ENCODE results near the gene RASGRP4.
"Not testable (repeated sequence)": the region's sequence is repeated elsewhere in the genome, so short reads cannot be mapped to it uniquely, and the experiment has no call there.

The RASGRP4 gene, protein sequence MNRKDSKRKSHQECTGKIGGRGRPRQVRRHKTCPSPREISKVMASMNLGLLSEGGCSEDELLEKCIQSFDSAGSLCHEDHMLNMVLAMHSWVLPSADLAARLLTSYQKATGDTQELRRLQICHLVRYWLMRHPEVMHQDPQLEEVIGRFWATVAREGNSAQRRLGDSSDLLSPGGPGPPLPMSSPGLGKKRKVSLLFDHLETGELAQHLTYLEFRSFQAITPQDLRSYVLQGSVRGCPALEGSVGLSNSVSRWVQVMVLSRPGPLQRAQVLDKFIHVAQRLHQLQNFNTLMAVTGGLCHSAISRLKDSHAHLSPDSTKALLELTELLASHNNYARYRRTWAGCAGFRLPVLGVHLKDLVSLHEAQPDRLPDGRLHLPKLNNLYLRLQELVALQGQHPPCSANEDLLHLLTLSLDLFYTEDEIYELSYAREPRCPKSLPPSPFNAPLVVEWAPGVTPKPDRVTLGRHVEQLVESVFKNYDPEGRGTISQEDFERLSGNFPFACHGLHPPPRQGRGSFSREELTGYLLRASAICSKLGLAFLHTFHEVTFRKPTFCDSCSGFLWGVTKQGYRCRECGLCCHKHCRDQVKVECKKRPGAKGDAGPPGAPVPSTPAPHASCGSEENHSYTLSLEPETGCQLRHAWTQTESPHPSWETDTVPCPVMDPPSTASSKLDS

DNA sequence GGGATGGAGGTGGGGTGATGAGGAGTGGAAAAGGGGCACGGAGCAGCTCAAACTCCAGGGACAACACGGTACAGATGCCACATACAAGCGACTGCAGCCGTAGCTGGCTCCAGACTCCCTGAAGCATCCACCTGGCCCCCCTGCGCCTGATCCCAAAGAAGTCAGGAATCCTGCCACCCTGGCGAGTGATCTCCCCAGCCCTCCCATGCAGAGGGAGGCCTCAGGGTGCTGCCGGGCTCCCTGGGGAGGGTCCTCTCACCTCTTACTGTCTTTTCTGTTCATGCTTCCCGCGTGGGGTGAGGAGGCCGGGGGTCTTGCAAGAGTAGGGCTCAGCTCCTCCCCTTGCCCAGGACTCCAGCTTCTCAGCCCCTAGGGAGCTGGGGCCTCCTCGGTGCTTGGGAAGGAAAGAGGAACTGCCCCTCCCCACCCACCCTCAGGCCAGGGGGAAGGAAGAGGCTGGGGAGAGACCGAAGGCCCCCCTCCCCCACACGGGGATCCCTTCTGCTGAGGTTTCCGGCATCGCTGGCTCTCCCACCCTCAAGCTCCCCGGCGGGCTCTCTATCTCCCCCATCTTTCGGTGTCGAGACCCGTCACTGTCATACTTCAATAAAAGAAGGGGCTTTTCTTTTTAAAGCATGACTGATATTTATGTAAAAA, at the start of gene RASGRP4:
TSS of gene RASGRP4 (minus strand) at position 410 of the 657 bp plus-strand sequence. CDS start at position 282, 128 bp downstream.
- DNase-seq (ENCODE audit: low read depth, low spot score) = no peak

DNA sequence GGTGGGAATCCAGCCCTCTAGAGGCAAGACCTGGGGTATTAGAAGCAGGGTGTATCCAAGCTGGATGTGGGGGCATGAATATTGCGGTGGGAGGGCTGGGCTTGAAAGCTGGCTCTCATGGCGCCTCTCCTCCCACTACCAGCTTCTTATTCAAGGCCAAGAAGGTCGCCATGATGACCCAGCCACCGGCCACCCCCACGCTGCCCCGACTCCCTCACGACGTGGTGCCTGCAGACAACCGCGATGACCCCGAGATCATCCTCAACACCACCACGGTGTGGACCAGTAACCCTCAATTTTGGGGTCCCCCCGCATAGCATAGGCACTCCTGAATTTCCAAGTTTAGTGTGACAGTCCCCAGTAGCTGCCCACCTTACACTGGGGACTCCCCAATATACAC, 49.2 kb upstream of the RASGRP4 start:
- no peak for DNase-seq (ENCODE audit: low read depth, low spot score)

DNA sequence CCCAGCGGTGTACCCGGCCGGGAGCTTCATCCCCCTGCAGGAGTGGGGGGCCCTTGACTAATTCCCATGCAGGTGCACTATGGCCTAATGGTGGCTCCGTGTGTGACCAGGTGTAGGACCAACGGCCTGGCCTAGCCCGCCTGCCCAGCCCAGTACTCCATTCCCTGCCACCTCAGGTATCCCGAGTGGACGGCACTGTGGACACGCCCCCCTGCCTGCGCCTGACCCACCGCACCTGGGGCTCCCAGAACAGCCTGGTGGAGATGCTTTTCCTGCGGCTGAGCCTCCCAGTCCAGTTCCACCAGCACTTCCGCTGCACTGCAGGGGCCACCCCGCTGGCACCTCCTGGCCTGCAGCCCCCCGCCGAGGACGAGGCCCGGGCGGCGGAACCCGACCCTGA, 47.2 kb upstream of the RASGRP4 start:
- no peak for DNase-seq (ENCODE audit: low read depth, low spot score)

DNA sequence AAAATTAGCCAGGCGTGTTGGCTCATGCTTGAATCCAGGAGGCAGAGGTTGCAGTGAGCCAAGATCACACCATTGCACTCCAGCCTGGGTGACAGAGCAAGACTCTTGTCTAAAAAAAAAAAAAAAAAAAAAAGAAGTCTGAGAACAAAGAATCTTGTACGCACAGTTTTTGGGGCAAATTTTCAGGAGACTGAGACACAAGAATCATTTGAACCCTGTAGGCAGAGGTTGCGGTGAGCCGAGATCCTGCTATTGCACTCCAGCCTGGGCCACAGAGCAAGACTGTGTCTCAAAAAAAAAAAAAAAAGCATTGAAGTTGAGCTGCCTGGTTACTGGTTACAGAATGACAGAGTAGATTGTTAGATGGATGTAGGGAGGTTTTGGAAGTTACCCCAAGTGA, 46.7 kb upstream of the RASGRP4 start:
- not testable (repeated sequence) for DNase-seq (ENCODE audit: low read depth, low spot score)

DNA sequence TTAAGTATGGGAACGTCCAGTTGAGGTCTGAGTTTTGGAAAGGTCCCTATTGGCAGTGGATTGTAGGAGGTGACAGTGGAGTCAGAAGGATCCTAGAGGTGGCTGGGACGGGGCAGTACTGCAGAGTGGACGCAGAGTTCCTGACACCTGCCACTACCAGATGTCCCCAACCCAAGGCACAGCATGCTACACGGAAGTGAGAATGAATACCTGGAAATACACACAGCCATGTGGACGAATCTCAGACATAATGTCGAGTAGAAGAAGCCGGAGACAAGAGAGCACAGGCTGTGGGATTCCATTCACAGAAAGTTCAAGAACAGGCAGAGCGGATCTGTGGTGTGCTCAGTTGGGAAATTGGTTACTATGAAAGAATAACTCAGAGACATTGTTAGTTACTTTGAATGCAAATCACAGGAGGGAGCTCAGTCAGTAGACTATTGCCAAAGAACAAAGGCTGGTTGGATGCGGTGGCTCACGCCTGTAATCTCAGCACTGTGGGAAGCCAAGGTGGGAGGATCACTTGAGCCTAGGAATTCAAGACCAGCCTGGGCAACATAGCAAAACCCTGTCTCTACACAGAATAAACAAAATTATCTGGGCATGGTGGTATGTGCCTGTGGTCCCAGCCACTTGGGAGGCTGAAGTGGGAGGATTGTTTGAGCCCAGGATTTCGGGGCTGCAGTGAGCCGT, 44.9 kb upstream of the RASGRP4 start:
- no peak for DNase-seq (ENCODE audit: low read depth, low spot score)

DNA sequence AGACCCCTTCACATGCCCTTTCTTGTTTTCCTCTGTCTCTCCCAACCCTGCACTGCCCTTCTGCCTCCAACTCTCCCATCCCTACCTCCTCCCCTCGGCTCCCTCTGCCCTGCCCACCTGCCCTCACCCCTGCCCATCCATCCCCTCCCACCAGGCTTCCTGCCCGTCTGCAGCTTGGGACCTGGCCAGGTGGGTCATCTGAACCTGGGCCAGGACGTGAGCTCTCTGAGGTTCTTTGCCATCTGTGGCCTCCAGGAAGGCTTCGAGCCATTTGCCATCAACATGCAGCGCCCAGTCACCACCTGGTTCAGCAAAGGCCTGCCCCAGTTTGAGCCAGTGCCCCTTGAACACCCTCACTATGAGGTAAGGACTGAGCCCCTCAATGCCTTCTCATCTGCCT, 43.1 kb upstream of the RASGRP4 start:
- no peak for DNase-seq (ENCODE audit: low read depth, low spot score)

DNA sequence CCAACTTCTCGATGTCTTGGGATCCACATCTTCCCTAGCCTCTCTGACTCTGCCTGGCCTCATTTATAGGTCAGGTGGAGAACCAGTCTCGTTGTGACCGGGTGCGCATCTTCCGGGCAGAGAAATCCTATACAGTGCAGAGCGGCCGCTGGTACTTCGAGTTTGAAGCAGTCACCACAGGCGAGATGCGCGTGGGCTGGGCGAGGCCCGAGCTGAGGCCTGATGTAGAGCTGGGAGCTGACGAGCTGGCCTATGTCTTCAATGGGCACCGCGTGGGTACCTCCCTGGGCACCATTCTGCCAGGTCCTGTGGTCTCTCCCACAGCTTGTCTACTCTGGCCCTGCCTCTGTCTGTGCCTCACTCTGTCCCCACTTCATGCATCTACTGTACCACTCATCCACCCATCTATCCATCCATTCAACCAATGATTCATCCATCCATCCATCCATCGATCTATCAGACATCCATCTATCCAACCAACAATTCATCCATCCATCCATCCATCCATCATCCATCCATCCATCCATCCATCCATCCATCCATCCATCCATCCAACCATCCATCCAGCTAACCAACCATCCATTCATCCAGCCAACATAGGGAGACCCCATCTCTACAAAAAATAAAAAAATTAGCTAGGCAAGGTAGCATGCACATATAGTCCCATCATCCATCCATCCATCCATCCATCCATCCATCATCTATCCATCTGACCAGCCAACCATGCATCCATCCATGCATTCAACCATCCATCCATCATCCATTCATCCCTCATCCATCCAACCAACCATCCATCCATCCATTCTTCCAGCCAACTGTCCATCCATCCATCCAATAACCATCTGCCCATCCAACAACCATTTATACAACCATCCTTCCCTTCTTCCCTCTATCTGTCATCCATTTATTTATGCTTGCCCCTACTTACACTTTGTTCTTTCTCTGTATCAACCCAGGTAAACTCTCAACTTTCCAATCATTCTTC, 41.8 kb upstream of the RASGRP4 start:
- no peak for DNase-seq (ENCODE audit: low read depth, low spot score)

DNA sequence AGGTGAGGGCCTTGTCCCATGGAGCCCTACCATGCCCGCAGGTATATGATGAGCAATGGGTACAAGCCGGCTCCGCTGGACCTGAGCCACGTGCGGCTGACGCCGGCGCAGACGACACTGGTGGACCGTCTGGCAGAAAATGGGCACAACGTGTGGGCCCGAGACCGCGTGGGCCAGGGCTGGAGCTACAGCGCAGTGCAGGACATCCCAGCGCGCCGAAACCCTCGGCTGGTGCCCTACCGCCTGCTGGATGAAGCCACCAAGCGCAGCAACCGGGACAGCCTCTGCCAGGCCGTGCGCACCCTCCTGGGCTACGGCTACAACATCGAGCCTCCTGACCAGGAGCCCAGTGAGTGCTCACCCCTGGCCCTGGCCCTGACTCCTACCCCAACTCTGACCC, 40.0 kb upstream of the RASGRP4 start:
- no peak for DNase-seq (ENCODE audit: low read depth, low spot score)

DNA sequence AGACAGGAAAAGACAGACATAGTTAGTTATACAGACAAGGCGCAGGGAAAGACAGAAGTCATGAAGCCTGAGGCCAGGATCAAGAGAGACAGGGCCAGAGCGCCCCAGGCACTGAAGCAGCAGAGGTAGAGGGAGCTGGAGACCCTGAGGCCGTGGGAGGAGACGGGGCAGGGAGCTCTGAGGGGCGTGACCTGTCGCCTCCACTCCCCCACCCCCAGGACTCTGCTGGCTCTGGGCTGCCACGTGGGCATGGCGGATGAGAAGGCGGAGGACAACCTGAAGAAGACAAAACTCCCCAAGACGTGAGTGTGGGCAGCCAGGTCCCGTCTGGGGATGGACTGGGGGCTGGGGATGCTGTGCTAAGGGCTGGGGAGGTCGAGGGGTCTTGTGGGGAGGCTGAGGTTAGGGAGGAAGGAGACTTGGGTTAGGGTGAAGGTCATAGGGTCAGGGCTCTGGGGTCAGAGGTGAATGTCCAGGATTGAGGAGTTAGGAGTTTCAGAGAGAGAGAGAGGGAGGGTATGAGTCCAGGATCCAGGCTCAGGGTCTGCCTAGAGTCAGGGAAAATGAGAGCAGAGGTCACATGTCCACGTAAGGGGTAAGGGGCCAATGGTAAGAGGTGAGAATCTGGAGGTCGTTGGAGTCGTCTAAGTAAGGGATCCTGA, 38.5 kb upstream of the RASGRP4 start:
- no peak for DNase-seq (ENCODE audit: low read depth, low spot score)

DNA sequence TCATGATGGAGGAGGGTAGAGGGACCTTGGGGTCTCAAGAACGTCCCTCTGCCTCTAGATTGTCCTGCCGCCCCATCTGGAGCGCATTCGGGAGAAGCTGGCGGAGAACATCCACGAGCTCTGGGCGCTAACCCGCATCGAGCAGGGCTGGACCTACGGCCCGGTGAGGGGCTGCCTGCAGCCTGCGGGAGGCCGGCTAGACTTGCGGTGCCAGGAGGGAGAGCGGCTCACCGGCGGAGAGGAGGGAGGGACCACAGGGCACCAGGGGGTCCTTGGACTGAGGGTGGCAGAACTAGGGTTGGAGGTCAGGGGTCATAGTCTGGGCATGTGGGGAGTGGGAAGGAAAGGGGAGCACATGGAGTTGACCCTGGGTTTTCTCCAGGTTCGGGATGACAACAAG, 37.3 kb upstream of the RASGRP4 start:
- DNase-seq (ENCODE audit: low read depth, low spot score) = no peak

DNA sequence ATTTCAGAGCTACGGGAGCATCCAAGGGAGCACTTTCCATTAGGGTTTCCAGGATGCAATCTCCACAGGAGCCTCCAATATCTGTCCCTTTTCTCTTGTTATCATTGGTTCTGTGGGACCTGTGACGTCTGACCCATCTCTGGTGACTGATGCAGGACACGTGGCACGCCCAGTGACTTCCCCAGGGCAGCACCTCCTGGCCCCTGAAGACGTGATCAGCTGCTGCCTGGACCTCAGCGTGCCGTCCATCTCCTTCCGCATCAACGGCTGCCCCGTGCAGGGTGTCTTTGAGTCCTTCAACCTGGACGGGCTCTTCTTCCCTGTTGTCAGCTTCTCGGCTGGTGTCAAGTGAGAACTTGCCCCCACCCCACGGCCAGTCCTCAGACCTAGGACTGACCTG, 33.0 kb upstream of the RASGRP4 start:
- DNase-seq (ENCODE audit: low read depth, low spot score) = no peak

DNA sequence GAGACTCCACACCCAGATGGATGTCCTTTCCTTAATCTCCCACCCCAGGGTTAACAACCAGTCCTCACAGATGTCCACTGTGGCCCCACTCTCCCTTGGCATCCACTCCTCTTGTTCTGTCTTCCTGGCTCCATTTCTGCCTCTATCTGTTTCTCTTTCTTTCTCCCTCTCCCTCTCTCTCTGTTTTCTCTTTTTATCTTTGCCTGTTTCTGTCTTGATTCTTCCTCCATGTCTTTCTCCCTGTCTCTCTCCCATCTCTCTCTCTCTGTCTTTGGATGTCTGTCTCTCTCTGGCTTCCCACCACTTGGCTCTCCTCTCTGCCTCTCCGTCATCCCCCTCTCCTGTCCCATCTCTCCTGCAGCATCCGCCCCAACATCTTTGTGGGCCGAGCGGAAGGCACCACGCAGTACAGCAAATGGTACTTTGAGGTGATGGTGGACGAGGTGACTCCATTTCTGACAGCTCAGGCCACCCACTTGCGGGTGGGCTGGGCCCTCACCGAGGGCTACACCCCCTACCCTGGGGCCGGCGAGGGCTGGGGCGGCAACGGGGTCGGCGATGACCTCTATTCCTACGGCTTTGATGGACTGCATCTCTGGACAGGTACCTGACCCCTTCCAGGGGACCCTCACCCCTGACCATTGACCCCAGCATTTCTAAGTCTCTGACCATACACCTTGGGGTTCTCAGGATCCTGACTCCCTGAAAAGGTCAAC, 31.8 kb upstream of the RASGRP4 start:
- DNase-seq (ENCODE audit: low read depth, low spot score) = no peak

DNA sequence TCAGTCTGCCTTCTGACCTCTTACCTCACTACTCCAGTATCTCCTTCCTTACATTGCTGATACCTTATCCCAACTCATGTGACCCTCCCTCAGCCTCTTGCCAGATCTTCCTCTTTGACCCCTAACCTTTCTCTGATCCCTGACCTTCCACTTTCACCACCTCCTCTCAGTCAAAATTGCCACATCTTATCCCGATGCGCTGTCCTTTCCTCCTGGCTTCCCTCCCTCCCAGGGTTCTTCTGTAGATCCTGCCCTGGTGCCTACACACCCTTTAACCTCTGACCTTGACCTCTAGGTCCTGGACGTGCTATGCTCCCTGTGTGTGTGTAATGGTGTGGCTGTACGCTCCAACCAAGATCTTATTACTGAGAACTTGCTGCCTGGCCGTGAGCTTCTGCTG, 31.2 kb upstream of the RASGRP4 start:
- no peak for DNase-seq (ENCODE audit: low read depth, low spot score)

DNA sequence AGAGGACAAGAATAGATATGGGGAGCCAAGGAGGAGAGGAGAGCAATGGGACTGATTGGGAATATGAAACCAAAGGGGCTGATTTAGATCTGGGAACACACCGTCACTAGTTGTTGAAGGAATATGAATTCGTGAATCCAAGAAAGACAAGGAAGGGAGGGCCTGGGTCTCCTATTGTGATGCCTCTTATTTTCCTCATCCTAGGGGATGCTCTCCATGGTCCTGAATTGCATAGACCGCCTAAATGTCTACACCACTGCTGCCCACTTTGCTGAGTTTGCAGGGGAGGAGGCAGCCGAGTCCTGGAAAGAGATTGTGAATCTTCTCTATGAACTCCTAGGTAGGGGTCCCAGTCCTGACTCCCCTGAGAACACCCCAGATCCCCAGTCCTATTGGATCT, 29.0 kb upstream of the RASGRP4 start:
- DNase-seq (ENCODE audit: low read depth, low spot score) = peak; percentile 46

DNA sequence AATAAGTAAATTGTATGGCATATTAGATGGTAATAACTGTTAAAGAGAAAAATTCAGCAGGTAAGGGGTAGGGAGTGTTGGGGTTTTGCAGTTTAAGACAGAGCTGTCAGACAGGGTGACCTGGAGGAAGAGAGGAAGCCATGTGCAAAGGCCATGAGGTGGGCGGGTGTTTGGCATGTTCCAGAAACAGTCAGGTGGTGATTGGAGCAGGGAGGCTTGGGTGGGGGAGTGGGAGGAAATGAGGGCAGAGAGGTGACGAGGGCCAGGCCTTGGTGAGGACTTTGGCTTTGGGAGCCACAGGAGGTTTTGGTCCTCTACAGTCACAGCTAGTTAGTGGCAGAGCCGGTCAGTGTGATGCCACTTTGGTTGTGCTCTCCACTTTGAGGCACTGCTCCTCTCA, 27.6 kb upstream of the RASGRP4 start:
- no peak for DNase-seq (ENCODE audit: low read depth, low spot score)

DNA sequence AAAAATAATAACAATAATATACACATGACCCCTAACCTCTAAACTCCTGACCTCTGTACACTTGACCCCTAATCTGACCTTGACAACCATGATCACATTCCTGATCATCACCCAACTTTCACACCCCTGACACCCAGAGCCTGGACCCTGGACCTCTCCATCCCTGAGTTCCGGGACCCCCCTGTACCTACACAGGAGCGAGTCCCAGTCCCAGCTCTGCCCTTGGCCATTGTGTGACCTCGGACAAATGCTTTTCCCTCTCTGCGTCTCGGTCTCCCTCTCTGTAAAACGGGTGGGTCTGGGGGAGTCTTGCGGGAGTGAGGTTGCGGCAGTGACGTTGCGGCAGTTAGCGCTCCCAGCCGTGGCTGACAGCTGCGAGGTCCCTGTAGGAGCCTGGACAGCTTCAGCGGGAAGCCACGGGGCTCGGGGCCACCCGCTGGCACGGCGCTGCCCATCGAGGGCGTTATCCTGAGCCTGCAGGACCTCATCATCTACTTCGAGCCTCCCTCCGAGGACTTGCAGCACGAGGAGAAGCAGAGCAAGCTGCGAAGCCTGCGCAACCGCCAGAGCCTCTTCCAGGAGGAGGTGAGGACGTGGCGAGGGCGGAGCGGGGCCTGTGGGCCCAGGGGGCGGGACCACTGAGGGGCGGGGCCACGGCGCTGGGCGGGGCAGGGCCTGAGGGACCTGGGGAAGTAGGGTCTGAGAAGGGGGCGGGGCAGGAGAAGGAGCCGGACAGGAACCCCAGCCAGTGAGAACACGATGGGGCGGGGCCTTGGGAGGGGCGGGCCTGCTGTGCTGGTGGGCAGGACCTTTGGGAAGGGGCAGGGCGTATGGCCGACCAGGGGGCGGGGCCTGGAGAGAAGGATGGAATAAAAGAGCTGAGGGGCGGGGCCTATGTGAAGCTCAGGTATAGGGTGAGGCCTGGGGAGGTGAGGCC, 26.7 kb upstream of the RASGRP4 start:
- no peak for DNase-seq (ENCODE audit: low read depth, low spot score)

DNA sequence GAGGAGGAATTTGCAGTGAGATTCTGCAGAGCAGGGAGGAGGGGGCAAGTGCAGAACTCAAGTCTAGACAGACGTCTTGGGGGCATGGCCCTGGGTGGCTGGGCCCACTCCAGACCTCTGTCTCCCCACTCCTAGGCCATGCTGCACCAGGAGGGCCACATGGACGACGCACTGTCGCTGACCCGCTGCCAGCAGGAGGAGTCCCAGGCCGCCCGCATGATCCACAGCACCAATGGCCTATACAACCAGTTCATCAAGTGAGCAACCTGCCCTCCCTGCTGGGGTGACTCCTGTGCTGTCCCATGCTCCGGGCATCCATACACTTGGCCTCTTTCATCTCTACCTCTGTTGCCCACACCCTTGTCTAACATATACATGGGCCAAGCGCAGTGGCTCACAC, 25.6 kb upstream of the RASGRP4 start:
- DNase-seq (ENCODE audit: low read depth, low spot score) = no peak

DNA sequence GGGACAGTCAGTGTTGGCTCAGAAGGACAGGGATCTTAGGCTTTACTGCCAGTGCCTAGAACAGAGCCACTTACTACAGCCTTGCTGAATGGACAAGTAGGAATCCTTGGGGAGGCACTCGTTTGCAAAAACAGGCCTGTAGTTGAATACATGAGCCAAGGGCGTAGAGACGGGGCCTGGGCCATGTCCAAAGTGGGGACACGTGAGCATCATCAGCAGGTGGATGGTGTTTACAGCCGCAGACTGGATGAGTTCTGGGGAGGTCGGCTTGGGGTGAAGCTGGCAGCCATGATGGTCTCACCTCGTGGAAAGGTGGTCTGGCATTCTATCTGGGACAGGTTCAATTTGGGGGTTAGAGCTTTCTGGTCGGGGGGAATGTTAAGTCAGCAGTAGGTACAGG, 25.0 kb upstream of the RASGRP4 start:
- no peak for DNase-seq (ENCODE audit: low read depth, low spot score)

DNA sequence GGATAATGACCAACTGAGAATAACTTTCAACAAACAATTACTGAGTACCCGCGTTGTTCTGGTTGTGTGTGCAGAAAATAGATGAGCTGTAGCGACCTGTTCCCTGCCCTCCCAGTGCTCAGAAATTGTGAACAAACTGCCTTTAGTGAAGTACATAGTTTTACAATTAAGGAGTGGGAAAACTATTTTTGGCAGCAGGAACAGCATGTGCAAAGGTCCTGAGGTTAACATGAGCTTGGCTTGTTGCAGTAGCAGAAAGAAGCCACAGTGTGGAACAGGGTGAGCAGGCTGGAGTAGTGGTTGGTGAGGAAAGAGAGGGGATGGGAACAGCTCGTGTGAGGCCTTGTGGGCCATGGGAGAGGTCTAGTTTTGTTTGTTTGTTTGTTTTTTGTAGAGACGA, 23.5 kb upstream of the RASGRP4 start:
- DNase-seq (ENCODE audit: low read depth, low spot score) = no peak

Data from astrocyte of the hippocampus (primary cell).